WTC11 (cell line): ENCODE measurements around the gene PDZRN4. TPM values are rescaled to one million over a fixed set of nuclear protein-coding genes. Genes with fewer than 3 reads are reported as not detected.
A peak's percentile ranks its signal among the peaks of the same experiment; 100 is the strongest.

Experiments used
- ATAC-seq: fragments of 200-7000 bp; cut with Tn5 transposase; 2 replicates; pipeline ENCODE4 v1.10.0; 2021; ENCODE audit warnings: mild to moderate bottlenecking, moderate library complexity
- CTCF ChIA-PET: fragments of 300-600 bp; sonication (Branson Sonifier 250); formaldehyde crosslinking; loops from one replicate; lab custom pipeline; 2021; ENCODE audit warnings: antibody characterized with exemption; lab: Charles Lee
- POLR2A ChIA-PET: fragments of 350-600 bp; sonication (Branson Sonifier 250); formaldehyde crosslinking; loops from one replicate; lab custom pipeline; 2021; ENCODE audit warnings: antibody characterized with exemption; lab: Charles Lee
- DNase-seq: peaks from one replicate; pipeline ENCODE4 v3.0.0; 2021; ENCODE audit warnings: low spot score
- H3K27ac Mint-ChIP-seq: 2 replicates; pipeline ENCODE4 v1.8.0; 2021; ENCODE audit warnings: mixed read lengths
- H3K27me3 Mint-ChIP-seq: 2 replicates; pipeline ENCODE4 v1.8.0; 2021; ENCODE audit warnings: low read depth, mild to moderate bottlenecking, moderate library complexity, mixed read lengths
- H3K36me3 Mint-ChIP-seq: 2 replicates; pipeline ENCODE4 v1.8.0; 2021; ENCODE audit warnings: mixed read lengths
- H3K4me1 Mint-ChIP-seq: 2 replicates; pipeline ENCODE4 v1.8.0; 2022; ENCODE audit warnings: mixed read lengths
- H3K4me3 Mint-ChIP-seq: 2 replicates; pipeline ENCODE4 v1.8.0; 2021; ENCODE audit warnings: mild to moderate bottlenecking, moderate library complexity, mixed read lengths
- H3K9me3 Mint-ChIP-seq: 2 replicates; pipeline ENCODE4 v1.8.0; 2021; ENCODE audit warnings: mixed read lengths
- CTCF ChIP-seq: fragments of 200-600 bp; IDR thresholded peaks from 2 replicates; pipeline ENCODE4 v1.8.0; 2022; ENCODE audit warnings: antibody characterized with exemption
- E2F5 ChIP-seq: sonication (generic); formaldehyde crosslinking; IDR thresholded peaks from 2 replicates; pipeline ENCODE4 v1.8.1; 2022; ENCODE audit warnings: mild to moderate bottlenecking, moderate library complexity, missing genetic modification reagents
- EMX1 ChIP-seq: fragments of 250-450 bp; sonication (Bioruptor Pico); IDR thresholded peaks from 2 replicates; pipeline ENCODE4 v1.8.0; 2021; ENCODE audit warnings: mild to moderate bottlenecking
- ERG ChIP-seq: fragments of 250-450 bp; sonication (Bioruptor Pico); IDR thresholded peaks from 2 replicates; pipeline ENCODE4 v1.8.0; 2021; ENCODE audit warnings: mild to moderate bottlenecking
- ETV6 ChIP-seq: sonication (generic); formaldehyde crosslinking; IDR thresholded peaks from 2 replicates; pipeline ENCODE4 v1.8.1; 2022; ENCODE audit warnings: mild to moderate bottlenecking, missing genetic modification reagents
- HMGXB4 ChIP-seq: sonication (generic); formaldehyde crosslinking; IDR thresholded peaks from 2 replicates; pipeline ENCODE4 v1.8.1; 2023; ENCODE audit warnings: mild to moderate bottlenecking, moderate library complexity, missing genetic modification reagents
- JAZF1 ChIP-seq: fragments of 250-450 bp; sonication (Bioruptor Pico); IDR thresholded peaks from 2 replicates; pipeline ENCODE4 v1.9.0; 2021; ENCODE audit warnings: moderate library complexity, mild to moderate bottlenecking, inconsistent platforms
- NFATC4 ChIP-seq: fragments of 250-450 bp; sonication (Bioruptor Pico); IDR thresholded peaks from 2 replicates; pipeline ENCODE4 v1.9.0; 2021; ENCODE audit warnings: mild to moderate bottlenecking
- SMAD3 ChIP-seq: sonication (generic); formaldehyde crosslinking; IDR thresholded peaks from 2 replicates; pipeline ENCODE4 v1.8.0; 2022; ENCODE audit warnings: missing genetic modification reagents, mild to moderate bottlenecking, borderline replicate concordance
- SMAD4 ChIP-seq: sonication (generic); formaldehyde crosslinking; IDR thresholded peaks from 2 replicates; pipeline ENCODE4 v1.8.0; 2022; ENCODE audit warnings: mild to moderate bottlenecking, missing genetic modification reagents
- SP1 ChIP-seq: sonication (generic); formaldehyde crosslinking; conservative IDR thresholded peaks from 2 replicates; pipeline ENCODE4 v1.8.1; 2022; ENCODE audit warnings: missing genetic modification reagents
- STAT6 ChIP-seq: sonication (generic); formaldehyde crosslinking; conservative IDR thresholded peaks from 2 replicates; pipeline ENCODE4 v1.8.1; 2023; ENCODE audit warnings: mild to moderate bottlenecking, low read depth, missing genetic modification reagents, moderate library complexity
- TEAD4 ChIP-seq: sonication (generic); formaldehyde crosslinking; IDR thresholded peaks from 2 replicates; pipeline ENCODE4 v1.8.0; 2022; ENCODE audit warnings: mild to moderate bottlenecking, missing genetic modification reagents
- ZNF121 ChIP-seq: sonication (generic); formaldehyde crosslinking; IDR thresholded peaks from 2 replicates; pipeline ENCODE4 v1.8.0; 2023; ENCODE audit warnings: missing genetic modification reagents
- ZNF219 ChIP-seq: sonication (generic); formaldehyde crosslinking; IDR thresholded peaks from 2 replicates; pipeline ENCODE4 v1.8.0; 2023; ENCODE audit warnings: missing genetic modification reagents, mild to moderate bottlenecking, borderline replicate concordance
- ZNF263 ChIP-seq: sonication (generic); formaldehyde crosslinking; IDR thresholded peaks from 2 replicates; pipeline ENCODE4 v1.8.1; 2022; ENCODE audit warnings: low read depth, mild to moderate bottlenecking, moderate library complexity, missing genetic modification reagents
- ZNF281 ChIP-seq: sonication (generic); formaldehyde crosslinking; IDR thresholded peaks from 2 replicates; pipeline ENCODE4 v1.8.0; 2023; ENCODE audit warnings: mild to moderate bottlenecking, missing genetic modification reagents
- ZSCAN18 ChIP-seq: fragments of 250-450 bp; sonication (Bioruptor Pico); IDR thresholded peaks from 2 replicates; pipeline ENCODE4 v2.1.2; 2022; ENCODE audit warnings: mild to moderate bottlenecking, moderate library complexity
- total RNA-seq: library from RNA; stranded (reverse); gene quantifications from 3 replicates; pipeline ENCODE4 v1.2.3, GENCODE V29; 2021

PDZRN4 gene
- total RNA-seq, 1 experiment from 2014 or later: 0.09 TPM

- H3K9me3 Mint-ChIP-seq: no peaks in the 10 kb centered on the region
- H3K27me3 Mint-ChIP-seq: no peaks in the 10 kb centered on the region
- ChIA-PET POLR2A (no interaction called here), CTCF (interaction anchor here (0.6 to 1.2 kb wide), 6 partner anchors 13 to 760 kb away, joined by 3 to 5 read pairs (median 4); no protein-coding TSS in a partner anchor)
- no peak overlapping the region for H3K27ac Mint-ChIP-seq
- no peaks in the 10 kb centered on the region for H3K36me3 Mint-ChIP-seq
- TF ChIP-seq ERG (CRISPR knock-in tag) (no peak), STAT6 (no peak), ZNF263 (CRISPR knock-in tag) (no peak), ZNF281 (no peak), ETV6 (CRISPR knock-in tag) (no peak), SMAD4 (CRISPR knock-in tag) (no peak), EMX1 (CRISPR knock-in tag) (no peak), HMGXB4 (CRISPR knock-in tag) (no peak), ZNF219 (CRISPR knock-in tag) (no peak), SP1 (CRISPR knock-in tag) (no peak), ZNF121 (CRISPR knock-in tag) (no peak), SMAD3 (no peak), E2F5 (no peak), TEAD4 (no peak)
- DNase-seq: no peak
- no peaks in the 10 kb centered on the region for H3K4me1 Mint-ChIP-seq
- H3K4me3 Mint-ChIP-seq: no peak overlapping the region
- 0 out of 2 replicates have a peak, but pooled peaks have one; percentile 38 for ATAC-seq
Measured at GRCh38 chr12:41264281-41264680, 76.2 kb downstream of the PDZRN4 start.

GRCh38 chr12:41269056-41269455 lies 80.9 kb downstream of the PDZRN4 start:
- H3K27ac Mint-ChIP-seq: no peak overlapping the region
- ATAC-seq (no peak), DNase-seq (no peak)
- no peaks in the 10 kb centered on the region for H3K9me3 Mint-ChIP-seq
- H3K36me3 Mint-ChIP-seq: no peaks in the 10 kb centered on the region
- no peak overlapping the region for H3K4me3 Mint-ChIP-seq
- H3K27me3 Mint-ChIP-seq: no peaks in the 10 kb centered on the region
- no peaks in the 10 kb centered on the region for H3K4me1 Mint-ChIP-seq
- ChIA-PET CTCF (interaction anchor here (0.6 kb wide), 1 partner anchor 636 kb away, joined by 3 read pairs; no protein-coding TSS in a partner anchor), POLR2A (no interaction called here)
- no peak for TF ChIP-seq JAZF1 (CRISPR knock-in tag)
- TF ChIP-seq ZSCAN18 (CRISPR knock-in tag): no peak
- no peak for TF ChIP-seq CTCF
- no peak for TF ChIP-seq STAT6
- TF ChIP-seq NFATC4 (CRISPR knock-in tag): no peak
